Endothelial cell of umbilical vein (primary cell): ENCODE results near the gene KLHL1. TPM values are rescaled to one million over a fixed set of nuclear protein-coding genes. Genes with fewer than 3 reads are reported as not detected.

ENCODE experiments used
- BruUV-seq: library from RNA; stranded (reverse); fragments of 400-500 nt; replicated peaks from 2 replicates; lab custom pipeline; 2021; lab: Mats Ljungman, UMichigan
- CTCF ChIA-PET: fragments of 300-600, 350-600 bp; sonication (Branson Sonifier 250); formaldehyde crosslinking; loops from one replicate; lab custom pipeline; 2021; ENCODE audit warnings: antibody characterized with exemption, inconsistent platforms; lab: Charles Lee
- POLR2A ChIA-PET: fragments of 300-600, 350-600 bp; sonication (Branson Sonifier 250); formaldehyde crosslinking; loops from one replicate; lab custom pipeline; 2021; ENCODE audit warnings: antibody characterized with exemption, inconsistent platforms; lab: Charles Lee
- DNase-seq: peaks from one replicate; pipeline ENCODE4 v3.0.0-alpha.2; 2011; ENCODE audit warnings: low read depth, low spot score
- FAIRE-seq: peaks from 2 replicates; lab custom pipeline; 2011; peaks lifted over from hg19 to GRCh38; lab: Jason Lieb, UNC
- H2AFZ ChIP-seq: 2 replicates; pipeline ENCODE4 v1.6.0; 2012; ENCODE audit warnings: low read depth, low read length, control low read depth, inconsistent platforms
- H3K27ac ChIP-seq: 2 replicates; pipeline ENCODE4 v1.5.1; 2011; ENCODE audit warnings: low read depth, mild to moderate bottlenecking, control low read depth, low read length, moderate library complexity; ENCODE audit not compliant: insufficient read depth
- H3K27me3 ChIP-seq, 2 experiments: 2 replicates each; pipeline versions ENCODE4 v1.6.0 to v1.6.1; 2011; ENCODE audit warnings: low read length in 2 of 2, mixed read lengths in 1 of 2; ENCODE audit not compliant: control insufficient read depth in 2 of 2, insufficient read depth in 2 of 2
- H3K36me3 ChIP-seq, 2 experiments: 2 replicates in 1 of 2; 3 replicates in 1 of 2; pipeline ENCODE4 v1.5.1; 2011; ENCODE audit warnings: low read length in 2 of 2, mild to moderate bottlenecking in 1 of 2, moderate library complexity in 1 of 2; ENCODE audit not compliant: control insufficient read depth in 2 of 2, insufficient read depth in 2 of 2; ENCODE audit errors: extremely low read depth in 1 of 2
- H3K4me1 ChIP-seq: 3 replicates; pipeline ENCODE4 v1.5.1; 2011; ENCODE audit warnings: mild to moderate bottlenecking, low read length; ENCODE audit not compliant: control insufficient read depth, insufficient read depth; ENCODE audit errors: extremely low read depth
- H3K4me2 ChIP-seq: 2 replicates; pipeline ENCODE4 v1.6.1; 2011; ENCODE audit warnings: low read length, control low read depth, mixed read lengths; ENCODE audit not compliant: insufficient read depth
- H3K4me3 ChIP-seq, 3 experiments: fragments of 200-600 bp in 1 of 3; sonication (generic), shearing (Covaris generic) in 1 of 3; replicated peaks in 1 of 3; 2 replicates each; pipeline ENCODE4 v1.5.1; 2011 to 2016; ENCODE audit warnings: control low read depth in 3 of 3, low read length in 3 of 3, mild to moderate bottlenecking in 2 of 3, inconsistent platforms in 1 of 3, low read depth in 1 of 3, moderate library complexity in 1 of 3; ENCODE audit not compliant: insufficient read depth in 1 of 3
- H3K79me2 ChIP-seq: 2 replicates; pipeline ENCODE4 v1.6.0; 2012; ENCODE audit warnings: low read length, inconsistent platforms; ENCODE audit not compliant: control insufficient read depth, insufficient read depth
- H3K9ac ChIP-seq: replicated peaks from 2 replicates; pipeline ENCODE3; 2011; ENCODE audit warnings: low read length, control low read depth; ENCODE audit not compliant: insufficient read depth; ENCODE audit errors: extremely low read depth
- H3K9me1 ChIP-seq: replicated peaks from 3 replicates; pipeline ENCODE4 v1.6.0; 2011; ENCODE audit warnings: mild to moderate bottlenecking, low read length; ENCODE audit not compliant: control insufficient read depth, insufficient read depth; ENCODE audit errors: extremely low read depth
- H3K9me3 ChIP-seq: replicated peaks from 2 replicates; pipeline ENCODE4 v1.5.1; 2012; ENCODE audit warnings: low read length, inconsistent platforms; ENCODE audit not compliant: control insufficient read depth, insufficient read depth
- H4K20me1 ChIP-seq: replicated peaks from 2 replicates; pipeline ENCODE3; 2011; ENCODE audit warnings: mild to moderate bottlenecking, low read length; ENCODE audit not compliant: control insufficient read depth, insufficient read depth; ENCODE audit errors: extremely low read depth
- EZH2 ChIP-seq: IDR thresholded peaks from 2 replicates; pipeline ENCODE4 v1.6.1; 2012; ENCODE audit warnings: borderline replicate concordance, low read depth, mild to moderate bottlenecking, moderate library complexity, low read length, inconsistent platforms; ENCODE audit not compliant: severe bottlenecking
- FOS ChIP-seq: IDR thresholded peaks from 2 replicates; pipeline ENCODE4 v1.6.1; 2011; ENCODE audit warnings: mild to moderate bottlenecking, low read length, moderate library complexity, borderline replicate concordance; ENCODE audit not compliant: insufficient read depth
- GATA2 ChIP-seq: IDR thresholded peaks from 2 replicates; pipeline ENCODE4 v1.7.0; 2011; ENCODE audit warnings: low read depth, mild to moderate bottlenecking, moderate library complexity, mixed read lengths, low read length; ENCODE audit not compliant: insufficient read length, insufficient read depth
- JUN ChIP-seq: IDR thresholded peaks from 2 replicates; pipeline ENCODE4 v1.6.1; 2011; ENCODE audit warnings: borderline replicate concordance, low read depth; ENCODE audit not compliant: insufficient read length, insufficient read depth
- MAX ChIP-seq: IDR thresholded peaks from 2 replicates; pipeline ENCODE4 v1.6.1; 2011; ENCODE audit not compliant: insufficient read depth, insufficient read length
- MYC ChIP-seq: IDR thresholded peaks from one replicate; pipeline ENCODE4 v1.6.1; 2011; ENCODE audit warnings: mild to moderate bottlenecking, low read depth, low read length
- POLR2A ChIP-seq: IDR thresholded peaks from 2 replicates; pipeline ENCODE4 v1.6.1; 2012; ENCODE audit warnings: low read depth, mild to moderate bottlenecking, control low read depth, low read length
- POLR2AphosphoS5 ChIP-seq: IDR thresholded peaks from 2 replicates; pipeline ENCODE4 v1.6.1; 2012; ENCODE audit warnings: low read depth, mild to moderate bottlenecking, control low read depth, low read length, moderate library complexity; ENCODE audit not compliant: insufficient read depth
- dilution Hi-C: fragments of 300-500 bp; cut with MboI; formaldehyde crosslinking; loops from one replicate; pipeline ENCODE4 v1.15.0; 2019; ENCODE audit warnings: low sequenced_read_pairs; ENCODE audit not compliant: extremely low pct_ligation_motif_present
- intact Hi-C: fragments of 100-400 bp; cut with micrococcal nuclease; formaldehyde crosslinking; loops from one replicate; pipeline ENCODE4 v1.10.0; 2022
- polyA plus RNA-seq, 4 experiments: library from polyadenylated mRNA; depleted of rRNA in 3 of 4; stranded (reverse) in 3 of 4; unstranded in 1 of 4; fragments of >200 nt; gene quantifications; 2 replicates each; pipeline versions ENCODE4 v1.2.1 to v1.2.3, GENCODE V29; 2011 to 2012; ENCODE audit warnings: missing spikeins in 1 of 4
- total RNA-seq: library from RNA; stranded (reverse); gene quantifications from 2 replicates; pipeline ENCODE4 v1.2.3, GENCODE V29; 2021
- TF ChIP-seq, protein P1 (sequence below), 2 donors: IDR thresholded peaks; 1 replicate in 1 of 2; 2 replicates in 1 of 2; pipeline ENCODE4 v1.5.1; 2011; ENCODE audit warnings: low read length in 2 of 2, mild to moderate bottlenecking in 2 of 2, moderate library complexity in 2 of 2, control low read depth in 1 of 2, inconsistent platforms in 1 of 2, low read depth in 1 of 2; ENCODE audit not compliant: insufficient read depth in 1 of 2; ENCODE audit errors: extremely low read depth in 1 of 2

The KLHL1 gene
- total and polyA plus RNA-seq, 2 donors (not counting 3 experiments of a cell fraction or from before 2014, with no cell fraction given): not detected

GRCh38 chr13:70042193-70042592 lies 66.1 kb downstream of the KLHL1 start:
- Histone ChIP-seq H3K27ac (no peak overlapping the region), H3K9me3 (no peaks in the 10 kb centered on the region), H3K9ac (no peak overlapping the region), H2AFZ (no peak overlapping the region), H4K20me1 (no peaks in the 10 kb centered on the region), H3K79me2 (no peaks in the 10 kb centered on the region), H3K9me1 (no peaks in the 10 kb centered on the region), H3K36me3 (no peaks in the 10 kb centered on the region), H3K27me3 (no peaks in the 10 kb centered on the region), H3K4me3 (no peak overlapping the region), H3K4me1 (no peaks in the 10 kb centered on the region), H3K4me2 (no peak overlapping the region)
- ChIA-PET CTCF (no interaction called here), POLR2A (no interaction called here)
- BruUV-seq: no TSS peak
- DNase-seq (no peak), FAIRE-seq (no peak)
- dilution Hi-C loops (no loop called here), intact Hi-C loops (no loop called here)
- no peak for TF ChIP-seq FOS
- TF ChIP-seq JUN: no peak
- TF ChIP-seq POLR2A: no peak
- TF ChIP-seq MYC: no peak
- no peak for TF ChIP-seq POLR2AphosphoS5
- no peak for TF ChIP-seq EZH2
- TF ChIP-seq, protein P1, sequence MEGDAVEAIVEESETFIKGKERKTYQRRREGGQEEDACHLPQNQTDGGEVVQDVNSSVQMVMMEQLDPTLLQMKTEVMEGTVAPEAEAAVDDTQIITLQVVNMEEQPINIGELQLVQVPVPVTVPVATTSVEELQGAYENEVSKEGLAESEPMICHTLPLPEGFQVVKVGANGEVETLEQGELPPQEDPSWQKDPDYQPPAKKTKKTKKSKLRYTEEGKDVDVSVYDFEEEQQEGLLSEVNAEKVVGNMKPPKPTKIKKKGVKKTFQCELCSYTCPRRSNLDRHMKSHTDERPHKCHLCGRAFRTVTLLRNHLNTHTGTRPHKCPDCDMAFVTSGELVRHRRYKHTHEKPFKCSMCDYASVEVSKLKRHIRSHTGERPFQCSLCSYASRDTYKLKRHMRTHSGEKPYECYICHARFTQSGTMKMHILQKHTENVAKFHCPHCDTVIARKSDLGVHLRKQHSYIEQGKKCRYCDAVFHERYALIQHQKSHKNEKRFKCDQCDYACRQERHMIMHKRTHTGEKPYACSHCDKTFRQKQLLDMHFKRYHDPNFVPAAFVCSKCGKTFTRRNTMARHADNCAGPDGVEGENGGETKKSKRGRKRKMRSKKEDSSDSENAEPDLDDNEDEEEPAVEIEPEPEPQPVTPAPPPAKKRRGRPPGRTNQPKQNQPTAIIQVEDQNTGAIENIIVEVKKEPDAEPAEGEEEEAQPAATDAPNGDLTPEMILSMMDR (IDR thresholded peaks at IDR 0.05; ENCODE audit: extremely low read depth in 1 of 2, insufficient read depth in 1 of 2, low read depth in 1 of 2, low read length in 2 of 2): no peak
- no peak for TF ChIP-seq MAX
- TF ChIP-seq GATA2: no peak
